OCI-LY1 (cell line): Measurements from ENCODE around the gene JAKMIP1.

Source experiments
- EZH2 ChIP-seq: fragments of 200-600 bp; sonication (generic), shearing (Covaris generic); IDR thresholded peaks from 2 replicates; pipeline ENCODE4 v1.8.0; 2017; ENCODE audit warnings: borderline replicate concordance, mixed run types, mild to moderate bottlenecking, antibody characterized with exemption, low read length, moderate library complexity, mixed read lengths
- TF ChIP-seq, protein P1 (sequence below): fragments of 200-600 bp; sonication (generic), shearing (Covaris generic); IDR thresholded peaks from 2 replicates; pipeline ENCODE4 v1.5.1; 2017; ENCODE audit warnings: mild to moderate bottlenecking, antibody characterized with exemption, low read length, moderate library complexity, mixed read lengths

DNA sequence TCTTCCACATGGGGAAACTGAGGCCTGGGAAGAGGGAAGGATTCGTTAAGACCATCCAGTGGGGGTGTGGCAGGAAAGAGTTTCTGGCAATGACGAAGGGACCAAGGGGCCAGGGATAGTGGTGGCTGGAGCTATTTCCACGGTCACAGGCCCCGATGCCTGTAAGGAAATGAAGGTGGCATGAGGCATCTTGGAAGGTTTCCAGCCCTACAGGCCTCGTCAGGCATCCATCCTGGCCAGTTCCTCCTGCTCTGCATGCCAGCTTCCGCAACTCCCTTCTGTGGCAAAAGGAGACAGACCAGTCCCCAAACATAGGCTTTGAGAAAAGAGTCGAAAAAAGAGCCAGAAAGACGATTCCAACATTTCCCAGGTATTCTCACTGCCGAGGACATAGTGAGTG, 173.0 kb downstream of the JAKMIP1 start:
- TF ChIP-seq, protein P1, sequence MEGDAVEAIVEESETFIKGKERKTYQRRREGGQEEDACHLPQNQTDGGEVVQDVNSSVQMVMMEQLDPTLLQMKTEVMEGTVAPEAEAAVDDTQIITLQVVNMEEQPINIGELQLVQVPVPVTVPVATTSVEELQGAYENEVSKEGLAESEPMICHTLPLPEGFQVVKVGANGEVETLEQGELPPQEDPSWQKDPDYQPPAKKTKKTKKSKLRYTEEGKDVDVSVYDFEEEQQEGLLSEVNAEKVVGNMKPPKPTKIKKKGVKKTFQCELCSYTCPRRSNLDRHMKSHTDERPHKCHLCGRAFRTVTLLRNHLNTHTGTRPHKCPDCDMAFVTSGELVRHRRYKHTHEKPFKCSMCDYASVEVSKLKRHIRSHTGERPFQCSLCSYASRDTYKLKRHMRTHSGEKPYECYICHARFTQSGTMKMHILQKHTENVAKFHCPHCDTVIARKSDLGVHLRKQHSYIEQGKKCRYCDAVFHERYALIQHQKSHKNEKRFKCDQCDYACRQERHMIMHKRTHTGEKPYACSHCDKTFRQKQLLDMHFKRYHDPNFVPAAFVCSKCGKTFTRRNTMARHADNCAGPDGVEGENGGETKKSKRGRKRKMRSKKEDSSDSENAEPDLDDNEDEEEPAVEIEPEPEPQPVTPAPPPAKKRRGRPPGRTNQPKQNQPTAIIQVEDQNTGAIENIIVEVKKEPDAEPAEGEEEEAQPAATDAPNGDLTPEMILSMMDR = no peak
- no peak for TF ChIP-seq EZH2
